Stomach (tissue), 9 donors: ENCODE data around the gene BCAS3. TPM values are rescaled to one million over a fixed set of nuclear protein-coding genes. Genes with fewer than 3 reads are reported as not detected.

Experiments used
- DNase-seq, 2 donors: peaks; one replicate each; pipeline versions ENCODE4 v3.0.0 to v3.0.0-alpha.2; 2013 to 2019
- H3K27ac ChIP-seq, 5 donors: fragments of 200-600 bp in 4 of 5; sonication (generic) in 4 of 5; one replicate each; pipeline ENCODE4 v1.5.1; 2013 to 2019; ENCODE audit warnings: mild to moderate bottlenecking in 1 of 5, moderate library complexity in 1 of 5
- H3K27me3 ChIP-seq, 3 donors: fragments of 200-600 bp; sonication (generic); one replicate each; pipeline ENCODE4 v1.5.1; 2017 to 2019; ENCODE audit warnings: mixed run types in 1 of 3
- H3K36me3 ChIP-seq, 4 donors: fragments of 200-600 bp; sonication (generic); 1 replicate in 3 of 4; 2 replicates in 1 of 4; pipeline ENCODE4 v1.5.1; 2016 to 2019
- H3K4me1 ChIP-seq, 4 donors: fragments of 200-600 bp; sonication (generic); one replicate each; pipeline ENCODE4 v1.5.1; 2016 to 2019
- H3K4me3 ChIP-seq, 4 donors: fragments of 200-600 bp; sonication (generic) in 3 of 4; one replicate each; pipeline ENCODE4 v1.5.1; 2016 to 2019; ENCODE audit warnings: mild to moderate bottlenecking in 1 of 4
- H3K9me3 ChIP-seq, 4 donors: fragments of 200-600 bp; sonication (generic); one replicate each; pipeline ENCODE4 v1.5.1; 2016 to 2019
- EP300 ChIP-seq: sonication (generic); formaldehyde crosslinking; IDR thresholded peaks from one replicate; pipeline ENCODE4 v1.6.1; 2017; ENCODE audit warnings: antibody characterized with exemption
- POLR2A ChIP-seq, 4 donors: fragments of 450-650 bp; IDR thresholded peaks; one replicate each; pipeline ENCODE4 v1.6.1; 2016; ENCODE audit warnings: antibody characterized with exemption in 4 of 4, control low read depth in 2 of 4, mild to moderate bottlenecking in 1 of 4, moderate library complexity in 1 of 4
- POLR2AphosphoS5 ChIP-seq, 3 donors: sonication (generic); formaldehyde crosslinking; IDR thresholded peaks; one replicate each; pipeline ENCODE4 v1.6.1; 2016; ENCODE audit warnings: antibody characterized with exemption in 3 of 3
- WGBS, 5 donors: extraction: QIAGEN DNeasy Blood & Tissue Kit in 3 of 5; methylation state at CpG; one replicate each; pipeline versions ENCODE4 v1.1.5 to v1.1.7; 2013 to 2018; 5-methylcytosine and 5-hydroxymethylcytosine counted together
- intact Hi-C: fragments of 100-400 bp; cut with DNase I; formaldehyde crosslinking; loops from one replicate; pipeline ENCODE4 v1.15.1; 2023; ENCODE audit warnings: low total_unique reads
- polyA plus RNA-seq, 3 donors: library from polyadenylated mRNA; stranded (reverse); fragments of 200-250 nt; gene quantifications; one replicate each; pipeline ENCODE4 v1.2.3, GENCODE V29; 2013
- total RNA-seq, 5 donors: library from RNA; depleted of rRNA; stranded (reverse); fragments of >200 nt; gene quantifications; one replicate each; pipeline versions ENCODE4 v1.1.0 to v1.2.3, GENCODE V29; 2014 to 2016
- TF ChIP-seq, protein P1 (sequence below), 7 experiments: fragments of 450-650 bp in 4 of 7; fragments of 200-600 bp in 3 of 7; sonication (generic) in 3 of 7; IDR thresholded peaks; one replicate each; pipeline ENCODE4 v1.5.1; 2016 to 2019; ENCODE audit warnings: antibody characterized with exemption in 7 of 7, control low read depth in 2 of 7, mild to moderate bottlenecking in 1 of 7
- donor health status: healthy with polysubstance abuse.
- donor health status: Bipolar disorder and iron deficiency.
- donor health status: healthy.

The BCAS3 gene
- total and polyA plus RNA-seq, 8 donors, result 4.9 to 150 (median 25.3) TPM

DNA sequence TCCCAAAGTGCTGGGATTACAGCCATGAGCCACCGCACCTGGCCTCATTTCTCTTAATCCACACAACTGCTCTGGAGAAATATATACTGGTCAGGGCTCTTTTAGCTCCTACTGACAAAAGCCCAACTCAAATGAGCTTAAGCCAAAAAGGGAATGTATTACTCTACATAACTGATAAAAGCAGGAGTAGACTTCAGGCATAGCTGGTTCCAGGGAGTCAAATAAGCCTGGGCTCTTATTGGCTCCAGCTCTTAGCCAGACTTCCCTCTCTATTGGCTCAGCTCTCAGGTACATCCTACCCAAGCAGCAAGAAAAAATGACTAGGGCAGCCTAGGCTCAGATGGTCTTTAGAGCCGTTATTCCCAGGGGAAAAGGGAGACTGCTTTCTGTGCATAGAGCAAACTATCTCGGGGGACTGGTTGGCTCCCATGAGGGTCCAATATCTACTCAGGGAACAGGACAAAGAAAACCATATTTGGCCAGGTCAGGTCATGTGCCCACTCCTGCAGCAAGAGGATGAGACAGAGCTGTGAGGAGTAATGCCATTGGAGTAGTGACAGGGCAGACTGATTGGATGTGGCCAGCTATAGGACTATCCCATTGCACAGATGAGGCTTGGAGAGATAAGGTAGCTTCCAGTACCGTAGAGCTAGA is 743.2 kb downstream of the BCAS3 start:
- TF ChIP-seq EP300 (no peak), POLR2AphosphoS5 (IDR thresholded peaks at IDR 0.05) (no peak), POLR2A (IDR thresholded peaks at IDR 0.05) (no peak)
- TF ChIP-seq, protein P1, sequence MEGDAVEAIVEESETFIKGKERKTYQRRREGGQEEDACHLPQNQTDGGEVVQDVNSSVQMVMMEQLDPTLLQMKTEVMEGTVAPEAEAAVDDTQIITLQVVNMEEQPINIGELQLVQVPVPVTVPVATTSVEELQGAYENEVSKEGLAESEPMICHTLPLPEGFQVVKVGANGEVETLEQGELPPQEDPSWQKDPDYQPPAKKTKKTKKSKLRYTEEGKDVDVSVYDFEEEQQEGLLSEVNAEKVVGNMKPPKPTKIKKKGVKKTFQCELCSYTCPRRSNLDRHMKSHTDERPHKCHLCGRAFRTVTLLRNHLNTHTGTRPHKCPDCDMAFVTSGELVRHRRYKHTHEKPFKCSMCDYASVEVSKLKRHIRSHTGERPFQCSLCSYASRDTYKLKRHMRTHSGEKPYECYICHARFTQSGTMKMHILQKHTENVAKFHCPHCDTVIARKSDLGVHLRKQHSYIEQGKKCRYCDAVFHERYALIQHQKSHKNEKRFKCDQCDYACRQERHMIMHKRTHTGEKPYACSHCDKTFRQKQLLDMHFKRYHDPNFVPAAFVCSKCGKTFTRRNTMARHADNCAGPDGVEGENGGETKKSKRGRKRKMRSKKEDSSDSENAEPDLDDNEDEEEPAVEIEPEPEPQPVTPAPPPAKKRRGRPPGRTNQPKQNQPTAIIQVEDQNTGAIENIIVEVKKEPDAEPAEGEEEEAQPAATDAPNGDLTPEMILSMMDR (IDR thresholded peaks at IDR 0.05), result no peak

DNA sequence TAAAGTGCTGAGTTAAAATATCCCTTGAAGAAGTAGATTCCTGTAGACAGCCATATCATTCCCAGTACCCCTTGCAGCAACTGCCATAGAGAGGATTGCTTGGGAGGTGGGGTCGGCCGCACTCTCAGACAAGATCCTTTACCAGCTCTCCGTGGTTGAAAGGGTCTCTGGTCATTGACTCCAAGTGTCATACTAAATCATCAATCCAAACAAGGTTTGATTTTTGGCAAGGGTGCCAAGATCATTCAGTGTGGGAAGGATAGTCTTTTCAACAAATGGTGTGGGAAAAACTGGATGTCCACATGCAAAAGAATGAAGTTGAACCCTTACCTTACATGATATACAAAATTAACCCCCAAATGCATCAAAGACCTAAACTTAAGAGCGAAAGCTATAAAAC is 743.8 kb downstream of the BCAS3 start:
- no peaks in the 10 kb centered on the region for H3K9me3 ChIP-seq
- DNase-seq, result no peak
- H3K27ac ChIP-seq, result no peak overlapping the region
- peaks cover 7 to 10% (median 9%) of the 10 kb centered on the region in 4 donors for H3K4me1 ChIP-seq
- intact Hi-C loops, result loop anchor here (10.0 kb wide), 1 partner anchor 133 kb away; no protein-coding TSS in a partner anchor
- 79 to 90% (median 86%) methylated on average over 4 of the region's 4 CpGs for WGBS, 5 donors
- no peaks in the 10 kb centered on the region for H3K36me3 ChIP-seq
- no peak for TF ChIP-seq POLR2AphosphoS5 (IDR thresholded peaks at IDR 0.05)
- TF ChIP-seq, protein P1 (IDR thresholded peaks at IDR 0.05), result no peak
- no peak for TF ChIP-seq EP300
- TF ChIP-seq POLR2A (IDR thresholded peaks at IDR 0.05), result no peak
- H3K27me3 ChIP-seq, result peaks cover 0 to 86% (median 45%) of the 10 kb centered on the region in 3 donors
- H3K4me3 ChIP-seq, result no peak overlapping the region

More for the DNA sequence above, 743.2 kb downstream of the BCAS3 start:
- 71 to 89% (median 82%) methylated on average over 4 of the region's 4 CpGs for WGBS, 5 donors
- Histone ChIP-seq H3K36me3 (no peaks in the 10 kb centered on the region), H3K9me3 (no peaks in the 10 kb centered on the region), H3K4me3 (no peak overlapping the region), H3K4me1 (peaks cover 7 to 13% (median 12%) of the 10 kb centered on the region in 4 donors), H3K27me3 (peaks cover 0 to 80% (median 39%) of the 10 kb centered on the region in 3 donors), H3K27ac (no peak overlapping the region)
- intact Hi-C loops, result loop anchor here (10.0 kb wide), 1 partner anchor 134 kb away; no protein-coding TSS in a partner anchor
- no peak for DNase-seq

DNA sequence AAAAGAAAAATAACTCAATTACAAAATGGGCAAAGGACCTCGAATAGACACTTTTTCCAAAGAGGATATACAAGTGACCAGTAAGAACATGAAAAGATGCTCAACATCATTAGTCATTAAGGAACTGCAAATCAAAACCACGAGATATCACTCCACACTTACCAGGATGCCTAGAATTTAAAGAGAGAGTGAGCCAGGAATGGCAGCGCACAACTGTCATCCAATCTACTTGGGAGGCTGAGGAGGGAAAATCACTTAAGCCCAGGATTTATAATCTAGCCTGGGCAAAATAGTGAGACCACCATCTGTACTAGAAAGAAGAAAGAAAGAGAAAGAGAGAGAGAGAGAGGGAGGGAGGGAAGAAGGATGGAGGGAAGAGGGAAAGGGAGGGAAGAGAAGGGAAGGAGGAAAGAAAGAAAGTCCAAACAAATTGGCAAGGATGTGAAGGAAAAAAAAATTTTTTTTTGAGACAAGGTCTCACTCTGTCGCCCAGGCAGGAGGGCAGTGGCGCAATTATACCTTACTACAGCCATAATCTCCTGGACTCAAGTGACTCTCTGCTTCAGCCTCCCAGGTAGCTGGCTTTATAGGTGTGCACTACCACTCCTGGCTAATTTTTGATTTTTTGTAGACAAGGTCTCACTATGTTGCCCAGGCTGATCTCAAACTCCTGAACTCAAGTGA is 744.6 kb downstream of the BCAS3 start:
- Histone ChIP-seq H3K36me3 (no peaks in the 10 kb centered on the region), H3K9me3 (no peaks in the 10 kb centered on the region), H3K27me3 (peaks cover 0 to 83% (median 45%) of the 10 kb centered on the region in 3 donors), H3K27ac (no peak overlapping the region), H3K4me1 (peaks cover under 1 to 2% (median 1%) of the 10 kb centered on the region in 4 donors), H3K4me3 (no peak overlapping the region)
- intact Hi-C loops, result loop anchor here (10.0 kb wide), 1 partner anchor 133 kb away; no protein-coding TSS in a partner anchor
- WGBS, 5 donors, result 61 to 72% (median 70%) methylated on average over 5 of the region's 5 CpGs
- no peak for DNase-seq
- TF ChIP-seq POLR2A (IDR thresholded peaks at IDR 0.05), result no peak
- TF ChIP-seq POLR2AphosphoS5 (IDR thresholded peaks at IDR 0.05), result no peak
- TF ChIP-seq, protein P1 (IDR thresholded peaks at IDR 0.05), result no peak
- TF ChIP-seq EP300, result no peak

DNA sequence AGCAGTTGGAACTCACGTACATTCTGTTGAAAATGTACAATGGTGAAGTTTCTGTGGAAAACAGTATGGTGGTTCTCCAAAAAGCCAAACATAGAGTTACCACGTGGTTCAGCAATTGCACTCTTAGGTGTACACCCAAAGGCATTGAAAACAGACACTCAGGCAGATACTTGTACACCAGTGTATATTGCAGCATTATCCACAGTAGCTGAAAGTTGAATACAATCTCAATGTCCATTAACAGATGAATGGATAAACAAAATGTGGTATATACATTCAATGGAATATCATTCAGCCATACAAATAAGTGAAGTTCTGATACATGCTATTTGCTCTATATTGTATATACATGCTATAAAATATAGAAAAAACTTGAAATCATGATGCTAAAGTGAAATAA is 745.2 kb downstream of the BCAS3 start:
- Histone ChIP-seq H3K4me3 (no peak overlapping the region), H3K4me1 (no peaks in the 10 kb centered on the region), H3K9me3 (no peaks in the 10 kb centered on the region), H3K27me3 (peaks cover 0 to 77% (median 45%) of the 10 kb centered on the region in 3 donors), H3K27ac (no peak overlapping the region), H3K36me3 (no peaks in the 10 kb centered on the region)
- TF ChIP-seq, protein P1 (IDR thresholded peaks at IDR 0.05), result no peak
- TF ChIP-seq POLR2A (IDR thresholded peaks at IDR 0.05), result no peak
- no peak for TF ChIP-seq POLR2AphosphoS5 (IDR thresholded peaks at IDR 0.05)
- no peak for TF ChIP-seq EP300
- DNase-seq, result no peak
- intact Hi-C loops, result loop anchor here (10.0 kb wide), 1 partner anchor 132 kb away; no protein-coding TSS in a partner anchor
- WGBS, 5 donors, result 33 to 51% (median 40%) methylated on average over 2 of the region's 2 CpGs
